Stimulated activated naive B cell treated with anti-CD40 and anti-IgM and Interleukin-4, amounts not matched to agents 10 μg/mL and 1 μg/mL and 100 μg/mL, for 72 hours (primary cell): ENCODE results near the gene TMEM201.
A peak's percentile ranks its signal among the peaks of the same experiment; 100 is the strongest.

Experiments
- ATAC-seq, 2 donors: fragments of 150-1000 bp; cut with Tn5 transposase; replicated peaks; 2 replicates each; pipeline ENCODE4 v1.10.0; 2021; ENCODE audit warnings: moderate library complexity in 1 of 2
- DNase-seq: peaks from one replicate; pipeline ENCODE4 v3.0.0; 2021
- H3K27ac Mint-ChIP-seq: one replicate; pipeline ENCODE4 v1.8.0; 2022; ENCODE audit warnings: mild to moderate bottlenecking, mixed read lengths
- H3K27me3 Mint-ChIP-seq, 2 donors: one replicate each; pipeline ENCODE4 v1.8.0; 2022; ENCODE audit warnings: mixed read lengths in 2 of 2
- H3K36me3 Mint-ChIP-seq, 2 donors: one replicate each; pipeline ENCODE4 v1.8.0; 2022; ENCODE audit warnings: mixed read lengths in 2 of 2, mild to moderate bottlenecking in 1 of 2
- H3K4me1 Mint-ChIP-seq, 2 donors: one replicate each; pipeline ENCODE4 v1.8.0; 2022; ENCODE audit warnings: mixed read lengths in 2 of 2, mild to moderate bottlenecking in 1 of 2
- H3K4me3 Mint-ChIP-seq, 2 donors: one replicate each; pipeline ENCODE4 v1.8.0; 2022; ENCODE audit warnings: mild to moderate bottlenecking in 2 of 2, mixed read lengths in 2 of 2, moderate library complexity in 1 of 2
- H3K9me3 Mint-ChIP-seq, 2 donors: one replicate each; pipeline ENCODE4 v1.8.0; 2022; ENCODE audit warnings: mixed read lengths in 2 of 2, mild to moderate bottlenecking in 1 of 2

Gene TMEM201, protein sequence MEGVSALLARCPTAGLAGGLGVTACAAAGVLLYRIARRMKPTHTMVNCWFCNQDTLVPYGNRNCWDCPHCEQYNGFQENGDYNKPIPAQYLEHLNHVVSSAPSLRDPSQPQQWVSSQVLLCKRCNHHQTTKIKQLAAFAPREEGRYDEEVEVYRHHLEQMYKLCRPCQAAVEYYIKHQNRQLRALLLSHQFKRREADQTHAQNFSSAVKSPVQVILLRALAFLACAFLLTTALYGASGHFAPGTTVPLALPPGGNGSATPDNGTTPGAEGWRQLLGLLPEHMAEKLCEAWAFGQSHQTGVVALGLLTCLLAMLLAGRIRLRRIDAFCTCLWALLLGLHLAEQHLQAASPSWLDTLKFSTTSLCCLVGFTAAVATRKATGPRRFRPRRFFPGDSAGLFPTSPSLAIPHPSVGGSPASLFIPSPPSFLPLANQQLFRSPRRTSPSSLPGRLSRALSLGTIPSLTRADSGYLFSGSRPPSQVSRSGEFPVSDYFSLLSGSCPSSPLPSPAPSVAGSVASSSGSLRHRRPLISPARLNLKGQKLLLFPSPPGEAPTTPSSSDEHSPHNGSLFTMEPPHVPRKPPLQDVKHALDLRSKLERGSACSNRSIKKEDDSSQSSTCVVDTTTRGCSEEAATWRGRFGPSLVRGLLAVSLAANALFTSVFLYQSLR

DNA sequence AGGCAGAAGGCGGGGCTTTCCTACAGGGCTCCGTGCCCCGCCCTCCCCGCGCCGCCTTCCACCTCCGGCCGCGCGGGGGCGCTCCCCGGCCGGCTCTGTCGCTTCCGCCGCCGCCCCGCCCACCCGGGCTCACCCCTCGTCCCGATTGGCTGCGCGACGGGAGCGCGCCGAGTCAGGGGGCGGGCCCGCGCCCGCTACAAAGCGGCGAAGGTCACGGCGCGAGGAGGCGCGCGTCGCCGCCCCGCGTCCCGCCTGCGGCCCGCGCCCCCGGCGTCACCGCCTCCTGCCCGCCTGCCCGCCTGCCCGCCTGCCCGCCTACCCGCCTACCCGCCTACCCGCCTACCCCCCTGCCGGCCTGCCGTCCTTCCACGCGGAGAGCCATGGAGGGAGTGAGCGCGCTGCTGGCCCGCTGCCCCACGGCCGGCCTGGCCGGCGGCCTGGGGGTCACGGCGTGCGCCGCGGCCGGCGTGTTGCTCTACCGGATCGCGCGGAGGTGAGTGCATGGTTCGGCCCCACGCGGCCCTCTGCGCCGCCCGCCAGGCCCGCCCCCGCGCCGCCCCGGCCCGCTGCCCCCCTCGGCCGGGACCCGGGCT is at the start of gene TMEM201:
TMEM201 (plus strand) TSS at position 361 of the 593 bp plus-strand sequence; CDS start at position 381, 20 bp downstream.
- Mint-ChIP-seq H3K36me3 (peaks cover 6 to 17% of the 10 kb centered on the region in 2 donors), H3K9me3 (no peaks in the 10 kb centered on the region), H3K4me1 (peaks cover 33 to 52% of the 10 kb centered on the region in 2 donors), H3K4me3 (peak within 1 kb of the TSS; percentile 84), H3K27ac (peak within 1 kb of the TSS; percentile 88), H3K27me3 (no peaks in the 10 kb centered on the region)
- peak; percentile 89 for DNase-seq
- ATAC-seq = peak; percentile 81 to 89

GRCh38 chr1:9539165-9539828 is 49.4 kb upstream of the TMEM201 start, which contains the start of gene SLC25A33:
Gene SLC25A33 (plus strand): TSS chr1:9539465. CDS start chr1:9539692, 227 bp downstream.
- Mint-ChIP-seq H3K9me3 (peaks cover 0 to 1% of the 10 kb centered on the region in 2 donors), H3K4me1 (peaks cover 19 to 39% of the 10 kb centered on the region in 2 donors), H3K4me3 (peak within 1 kb of the TSS; percentile 93), H3K27me3 (no peaks in the 10 kb centered on the region), H3K36me3 (peaks cover 5 to 7% of the 10 kb centered on the region in 2 donors), H3K27ac (peak within 1 kb of the TSS; percentile 96)
- peak; percentile 98 for DNase-seq
- ATAC-seq = peak; percentile 96 to 97

- peak; percentile 65 to 67 for ATAC-seq
- peaks cover 7 to 9% of the 10 kb centered on the region in 2 donors for H3K36me3 Mint-ChIP-seq
These were observed 48.7 kb upstream of the TMEM201 start for GRCh38 chr1:9539829-9540550.

GRCh38 chr1:9542430-9542829 is 46.3 kb upstream of the TMEM201 start:
- DNase-seq = no peak
- H3K27ac Mint-ChIP-seq = no peak overlapping the region
- no peak for ATAC-seq
- H3K4me1 Mint-ChIP-seq = peaks cover 26 to 58% of the 10 kb centered on the region in 2 donors
- H3K36me3 Mint-ChIP-seq = peaks cover 9 to 16% of the 10 kb centered on the region in 2 donors
- no peaks in the 10 kb centered on the region for H3K9me3 Mint-ChIP-seq
- H3K27me3 Mint-ChIP-seq = no peaks in the 10 kb centered on the region
- peak overlapping the region; percentile 29 to 62 for H3K4me3 Mint-ChIP-seq

More at GRCh38 chr1:9539829-9540550, 48.7 kb upstream of the TMEM201 start:
- Mint-ChIP-seq H3K4me3 (peak overlapping the region; percentile 93), H3K27ac (peak overlapping the region; percentile 96), H3K27me3 (no peaks in the 10 kb centered on the region), H3K9me3 (peaks cover 0 to 1% of the 10 kb centered on the region in 2 donors), H3K4me1 (peaks cover 21 to 46% of the 10 kb centered on the region in 2 donors)
- no peak for DNase-seq

DNA sequence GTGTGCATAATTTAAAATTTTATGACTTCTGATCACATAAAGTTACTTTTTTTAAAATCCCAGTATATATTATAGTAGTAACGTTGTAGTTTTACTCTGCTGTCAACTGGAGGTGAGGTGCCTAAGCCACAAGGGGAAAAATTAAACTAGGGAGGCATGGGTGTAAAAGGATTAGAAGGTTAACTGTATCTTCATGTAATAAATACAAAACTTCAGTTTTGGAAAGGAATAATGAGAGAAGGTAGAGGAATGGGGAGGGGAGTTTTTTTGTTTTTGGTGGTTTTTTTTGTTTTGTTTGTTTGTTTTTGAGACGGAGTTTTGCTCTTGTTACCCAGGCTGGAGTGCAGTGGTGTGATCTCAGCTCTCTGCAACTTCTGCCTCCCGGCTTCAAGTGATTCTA is 43.8 kb upstream of the TMEM201 start:
- Mint-ChIP-seq H3K4me3 (no peak overlapping the region), H3K36me3 (peaks cover 16 to 28% of the 10 kb centered on the region in 2 donors), H3K9me3 (no peaks in the 10 kb centered on the region), H3K27me3 (no peaks in the 10 kb centered on the region), H3K4me1 (peaks cover 23 to 57% of the 10 kb centered on the region in 2 donors), H3K27ac (no peak overlapping the region)
- no peak for ATAC-seq
- DNase-seq = no peak

DNA sequence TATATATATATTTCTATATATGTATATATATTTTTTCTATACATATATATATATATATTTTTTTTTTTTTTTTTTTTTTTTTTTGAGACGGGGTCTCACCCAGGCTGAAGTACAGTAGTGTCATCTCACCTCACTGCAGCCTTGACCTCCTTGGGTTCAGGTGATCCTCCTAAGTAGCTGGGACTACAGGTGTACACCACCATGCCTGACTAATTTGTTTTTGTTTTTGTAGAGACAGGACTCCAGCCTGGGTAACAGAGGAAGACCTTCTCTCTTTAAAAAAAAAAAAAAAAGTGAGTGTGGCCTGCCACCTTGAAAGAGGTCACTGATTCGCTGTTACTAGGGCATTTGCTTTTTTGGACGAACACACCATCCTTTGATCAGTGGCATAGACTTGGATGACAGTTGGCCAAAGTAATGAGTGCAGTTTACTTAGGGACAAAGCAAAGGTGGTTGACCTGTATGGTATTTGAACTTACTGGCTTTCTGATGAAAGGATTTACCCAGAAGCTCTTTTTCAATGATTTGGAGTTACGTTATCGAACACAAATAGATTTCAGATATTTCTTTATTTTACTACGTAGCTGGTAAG is 38.7 kb upstream of the TMEM201 start:
- DNase-seq = no peak
- Mint-ChIP-seq H3K36me3 (peaks cover 20 to 26% of the 10 kb centered on the region in 2 donors), H3K9me3 (no peaks in the 10 kb centered on the region), H3K27ac (no peak overlapping the region), H3K4me3 (no peak overlapping the region), H3K4me1 (peaks cover 12 to 25% of the 10 kb centered on the region in 2 donors), H3K27me3 (no peaks in the 10 kb centered on the region)
- ATAC-seq = no peak

DNA sequence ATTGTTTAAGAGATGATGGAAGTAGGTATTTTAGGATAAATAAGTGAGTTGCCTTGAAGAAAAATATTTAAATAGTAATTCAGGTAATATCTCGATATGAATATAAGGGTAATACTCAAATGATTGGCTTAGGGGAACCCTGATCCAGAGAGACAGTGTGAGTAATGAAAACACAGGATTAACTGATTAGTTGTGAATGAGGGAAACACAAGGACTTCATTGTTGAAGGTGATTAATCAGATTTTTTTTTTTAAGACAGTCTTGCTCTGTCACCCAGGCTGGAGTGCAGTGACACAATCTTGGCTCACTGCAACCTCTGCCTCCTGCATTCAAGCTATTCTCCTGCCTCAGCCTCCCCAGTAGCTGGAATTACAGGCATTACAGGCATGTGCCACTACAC is 36.7 kb upstream of the TMEM201 start:
- no peak for DNase-seq
- peaks cover 9 to 18% of the 10 kb centered on the region in 2 donors for H3K4me1 Mint-ChIP-seq
- H3K27ac Mint-ChIP-seq = no peak overlapping the region
- ATAC-seq = no peak
- peaks cover 33 to 38% of the 10 kb centered on the region in 2 donors for H3K36me3 Mint-ChIP-seq
- H3K9me3 Mint-ChIP-seq = no peaks in the 10 kb centered on the region
- H3K27me3 Mint-ChIP-seq = no peaks in the 10 kb centered on the region
- H3K4me3 Mint-ChIP-seq = no peak overlapping the region

DNA sequence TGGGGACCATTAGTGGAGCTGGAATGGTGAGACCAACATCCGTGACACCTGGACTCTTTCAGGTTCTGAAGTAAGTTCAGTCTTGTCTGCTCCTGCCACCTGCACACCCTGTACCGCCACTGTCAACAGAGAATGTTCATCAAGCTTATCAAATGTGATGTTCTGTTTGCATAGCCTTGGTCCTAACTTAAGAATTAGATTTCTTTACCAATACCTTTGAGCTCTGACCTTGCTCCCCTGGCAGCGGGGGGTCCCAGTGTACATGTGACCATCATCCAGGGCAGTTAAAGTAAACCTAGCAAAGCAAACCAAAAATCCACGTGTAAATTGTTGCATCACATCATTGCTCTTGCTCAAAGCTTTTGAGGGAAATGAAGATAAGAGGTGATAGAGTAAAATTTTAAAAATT is 35.0 kb upstream of the TMEM201 start:
- peaks cover 35 to 36% of the 10 kb centered on the region in 2 donors for H3K36me3 Mint-ChIP-seq
- no peaks in the 10 kb centered on the region for H3K9me3 Mint-ChIP-seq
- DNase-seq (no peak), ATAC-seq (no peak)
- no peak overlapping the region for H3K4me3 Mint-ChIP-seq
- H3K27ac Mint-ChIP-seq = no peak overlapping the region
- no peaks in the 10 kb centered on the region for H3K27me3 Mint-ChIP-seq
- peaks cover 6 to 8% of the 10 kb centered on the region in 2 donors for H3K4me1 Mint-ChIP-seq

- no peak for DNase-seq
- Mint-ChIP-seq H3K4me1 (peaks cover 0 to 2% of the 10 kb centered on the region in 2 donors), H3K36me3 (peaks cover 33 to 37% of the 10 kb centered on the region in 2 donors), H3K27me3 (no peaks in the 10 kb centered on the region), H3K9me3 (no peaks in the 10 kb centered on the region), H3K27ac (no peak overlapping the region), H3K4me3 (no peak overlapping the region)
- ATAC-seq = no peak
These were observed 32.8 kb upstream of the TMEM201 start for GRCh38 chr1:9555942-9556341.

DNA sequence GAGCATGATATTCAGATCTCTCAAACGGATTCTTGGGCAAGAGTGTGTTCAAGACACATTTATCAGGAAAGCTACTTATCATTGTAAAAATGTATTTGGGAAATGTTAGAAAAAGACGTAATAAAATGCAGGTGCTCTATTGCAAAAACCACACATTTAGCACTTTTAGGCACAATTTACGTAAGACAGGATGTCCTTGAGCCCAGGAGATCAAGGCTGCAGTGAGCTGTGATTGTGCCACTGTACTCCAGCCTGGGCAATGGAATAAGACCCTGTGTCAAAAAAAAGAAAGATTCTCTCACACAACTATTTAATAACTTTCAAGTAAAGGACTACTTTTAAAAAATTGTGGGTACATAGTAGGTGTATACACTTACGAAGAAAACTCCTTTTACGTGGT is 31.1 kb upstream of the TMEM201 start:
- Mint-ChIP-seq H3K27ac (no peak overlapping the region), H3K9me3 (no peaks in the 10 kb centered on the region), H3K27me3 (no peaks in the 10 kb centered on the region), H3K4me3 (no peak overlapping the region), H3K4me1 (no peaks in the 10 kb centered on the region), H3K36me3 (peaks cover 38 to 41% of the 10 kb centered on the region in 2 donors)
- DNase-seq (no peak), ATAC-seq (no peak)

GRCh38 chr1:9558271-9558945 is 30.3 kb upstream of the TMEM201 start:
- H3K9me3 Mint-ChIP-seq = no peaks in the 10 kb centered on the region
- H3K36me3 Mint-ChIP-seq = peaks cover 38 to 42% of the 10 kb centered on the region in 2 donors
- ATAC-seq (no peak), DNase-seq (no peak)
- H3K4me1 Mint-ChIP-seq = no peaks in the 10 kb centered on the region
- no peak overlapping the region for H3K4me3 Mint-ChIP-seq
- H3K27me3 Mint-ChIP-seq = no peaks in the 10 kb centered on the region
- H3K27ac Mint-ChIP-seq = no peak overlapping the region

DNA sequence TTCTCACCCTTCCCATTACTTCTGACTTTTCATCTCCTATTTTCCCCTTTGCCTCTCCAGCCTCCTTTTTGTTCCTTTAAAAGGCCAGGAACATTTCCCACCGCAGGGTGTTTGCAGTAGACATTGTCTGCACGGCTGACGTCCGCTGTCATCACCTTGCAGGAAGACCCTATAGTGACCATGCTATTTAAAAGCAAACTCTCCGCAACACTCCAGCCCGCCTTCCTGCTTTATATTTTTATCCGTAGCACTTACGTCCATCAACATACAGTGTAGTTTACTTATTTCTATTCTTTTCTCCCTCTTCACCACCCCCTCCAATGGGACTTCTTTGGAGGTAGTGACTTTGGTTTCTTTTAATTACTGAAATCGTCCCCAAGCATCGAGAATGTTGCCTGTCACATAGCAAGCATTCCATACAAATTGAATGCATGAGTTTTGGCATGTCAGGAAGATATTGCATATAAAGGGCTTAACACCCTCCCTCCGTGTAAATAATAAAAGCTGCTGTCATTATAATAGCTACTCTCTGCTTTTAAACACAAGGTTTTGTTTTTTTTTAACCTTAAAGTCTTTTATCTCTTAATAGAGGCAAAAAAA is 29.7 kb upstream of the TMEM201 start:
- H3K36me3 Mint-ChIP-seq = peaks cover 37% of the 10 kb centered on the region in 2 donors
- no peak overlapping the region for H3K27ac Mint-ChIP-seq
- no peaks in the 10 kb centered on the region for H3K27me3 Mint-ChIP-seq
- no peaks in the 10 kb centered on the region for H3K4me1 Mint-ChIP-seq
- no peaks in the 10 kb centered on the region for H3K9me3 Mint-ChIP-seq
- DNase-seq = no peak
- no peak overlapping the region for H3K4me3 Mint-ChIP-seq
- no peak for ATAC-seq
